SK-N-SH treated with all-trans-retinoic acid at 6 μM for 48 hours (cell line): ENCODE measurements around the gene NRBP1.

ENCODE experiments used
- ATAC-seq: fragments of 200-7000 bp; cut with Tn5 transposase; 3 replicates; pipeline ENCODE4 v1.9.1; 2020; ENCODE audit warnings: mild to moderate bottlenecking, moderate library complexity
- ARNTL ChIP-seq: fragments of 450-650 bp; formaldehyde crosslinking; IDR thresholded peaks from 2 replicates; pipeline ENCODE4 v1.5.0; 2020; ENCODE audit warnings: low read depth, mild to moderate bottlenecking, moderate library complexity, borderline replicate concordance
- BACH2 ChIP-seq: fragments of 250-450 bp; sonication (Bioruptor Pico); IDR thresholded peaks from 2 replicates; pipeline ENCODE4 v1.9.0; 2021; ENCODE audit warnings: mild to moderate bottlenecking, borderline replicate concordance
- CREB5 ChIP-seq: fragments of 250-450 bp; sonication (Bioruptor Pico); IDR thresholded peaks from 2 replicates; pipeline ENCODE4 v1.5.1; 2020; ENCODE audit warnings: low read depth, mild to moderate bottlenecking, moderate library complexity
- CSDC2 ChIP-seq: fragments of 250-450 bp; sonication (Bioruptor Pico); IDR thresholded peaks from 2 replicates; pipeline ENCODE4 v1.5.0; 2020; ENCODE audit warnings: mild to moderate bottlenecking, moderate library complexity
- CSRNP3 ChIP-seq: fragments of 250-450 bp; sonication (Bioruptor Pico); IDR thresholded peaks from 2 replicates; pipeline ENCODE4 v1.5.1; 2021; ENCODE audit warnings: mild to moderate bottlenecking, moderate library complexity
- ESRRG ChIP-seq: fragments of 250-450 bp; sonication (Bioruptor Pico); IDR thresholded peaks from 2 replicates; pipeline ENCODE4 v1.6.1; 2021; ENCODE audit warnings: mild to moderate bottlenecking
- GLIS3 ChIP-seq: fragments of 250-450 bp; sonication (Bioruptor Pico); IDR thresholded peaks from 2 replicates; pipeline ENCODE4 v1.5.0; 2020; ENCODE audit warnings: mild to moderate bottlenecking, moderate library complexity
- ISL1 ChIP-seq: fragments of 250-450 bp; sonication (Bioruptor Pico); IDR thresholded peaks from 2 replicates; pipeline ENCODE4 v2.1.2; 2022; ENCODE audit warnings: mild to moderate bottlenecking, moderate library complexity
- OSR1 ChIP-seq: fragments of 250-450 bp; sonication (Bioruptor Pico); IDR thresholded peaks from 2 replicates; pipeline ENCODE4 v1.8.0; 2022; ENCODE audit warnings: moderate library complexity, mild to moderate bottlenecking, inconsistent platforms
- PATZ1 ChIP-seq: fragments of 250-450 bp; sonication (Bioruptor Pico); IDR thresholded peaks from 2 replicates; pipeline ENCODE4 v1.8.0; 2020; ENCODE audit warnings: mild to moderate bottlenecking, moderate library complexity, borderline replicate concordance
- POU6F1 ChIP-seq: fragments of 250-450 bp; sonication (Bioruptor Pico); IDR thresholded peaks from 2 replicates; pipeline ENCODE4 v1.8.0; 2021; ENCODE audit warnings: low read depth, mild to moderate bottlenecking, moderate library complexity, borderline replicate concordance
- PPARA ChIP-seq: fragments of 250-450 bp; sonication (Bioruptor Pico); IDR thresholded peaks from 2 replicates; pipeline ENCODE4 v1.5.0; 2020; ENCODE audit warnings: mild to moderate bottlenecking, borderline replicate concordance
- RARB ChIP-seq: fragments of 250-450 bp; sonication (Bioruptor Pico); IDR thresholded peaks from 2 replicates; pipeline ENCODE4 v1.8.0; 2021; ENCODE audit warnings: mild to moderate bottlenecking, moderate library complexity
- SNAI2 ChIP-seq: fragments of 250-450 bp; sonication (Bioruptor Pico); IDR thresholded peaks from 2 replicates; pipeline ENCODE4 v1.5.0; 2020; ENCODE audit warnings: mild to moderate bottlenecking, moderate library complexity
- TCF4 ChIP-seq: fragments of 250-450 bp; sonication (Bioruptor Pico); IDR thresholded peaks from 2 replicates; pipeline ENCODE4 v1.8.0; 2021; ENCODE audit warnings: mild to moderate bottlenecking, moderate library complexity, borderline replicate concordance
- TOX ChIP-seq: fragments of 250-450 bp; sonication (Bioruptor Pico); IDR thresholded peaks from 2 replicates; pipeline ENCODE4 v1.8.0; 2021; ENCODE audit warnings: mild to moderate bottlenecking, moderate library complexity, borderline replicate concordance
- TSHZ2 ChIP-seq: fragments of 250-450 bp; sonication (Bioruptor Pico); IDR thresholded peaks from 2 replicates; pipeline ENCODE4 v1.5.0; 2020; ENCODE audit warnings: mild to moderate bottlenecking, moderate library complexity
- ZC3H10 ChIP-seq: fragments of 250-450 bp; sonication (Bioruptor Pico); IDR thresholded peaks from 2 replicates; pipeline ENCODE4 v1.5.1; 2021; ENCODE audit warnings: mild to moderate bottlenecking, moderate library complexity
- ZFP3 ChIP-seq: fragments of 250-450 bp; sonication (Bioruptor Pico); IDR thresholded peaks from 2 replicates; pipeline ENCODE4 v1.5.0; 2020; ENCODE audit warnings: mild to moderate bottlenecking, moderate library complexity
- ZFP30 ChIP-seq: fragments of 450-650 bp; formaldehyde crosslinking; IDR thresholded peaks from 2 replicates; pipeline ENCODE4 v1.5.0; 2022; ENCODE audit warnings: mild to moderate bottlenecking, moderate library complexity
- ZNF565 ChIP-seq: fragments of 450-650 bp; formaldehyde crosslinking; conservative IDR thresholded peaks from 2 replicates; pipeline ENCODE4 v1.5.0; 2020; ENCODE audit warnings: low read depth, mild to moderate bottlenecking, moderate library complexity
- ZNF70 ChIP-seq: fragments of 450-650 bp; formaldehyde crosslinking; IDR thresholded peaks from 2 replicates; pipeline ENCODE4 v1.5.0; 2020; ENCODE audit warnings: mild to moderate bottlenecking, moderate library complexity
- ZNF8 ChIP-seq: fragments of 450-650 bp; formaldehyde crosslinking; IDR thresholded peaks from 2 replicates; pipeline ENCODE4 v1.5.0; 2020; ENCODE audit warnings: mild to moderate bottlenecking, moderate library complexity

Gene NRBP1

GRCh38 chr2:27409321-27410073 is 18.9 kb upstream of the NRBP1 start, which contains the start of gene PPM1G:
Gene PPM1G (minus strand): TSS chr2:27409591. CDS start chr2:27409422, 169 bp downstream.
- ATAC-seq = peak; percentile 97
- no peak for TF ChIP-seq TOX (CRISPR knock-in tag)
- no peak for TF ChIP-seq ZNF70
- no peak for TF ChIP-seq TSHZ2 (CRISPR knock-in tag)
- TF ChIP-seq CREB5 (CRISPR knock-in tag) = no peak
- peak; percentile 68; the same call in 1 of the 2 replicates for TF ChIP-seq SNAI2 (CRISPR knock-in tag)
- TF ChIP-seq ARNTL (CRISPR knock-in tag) = no peak
- no peak for TF ChIP-seq TCF4 (CRISPR knock-in tag)
- 0 out of 2 replicates have a peak, but pooled peaks have one; percentile 16 for TF ChIP-seq ZFP3 (CRISPR knock-in tag)
- TF ChIP-seq GLIS3 (CRISPR knock-in tag) = peak; percentile 53; the same call in 1 of the 2 replicates
- TF ChIP-seq CSRNP3 (CRISPR knock-in tag) = 0 out of 2 replicates have a peak, but pooled peaks have one; percentile 29
- TF ChIP-seq PPARA (CRISPR knock-in tag) = no peak
- no peak for TF ChIP-seq RARB
- no peak for TF ChIP-seq ESRRG
- no peak for TF ChIP-seq PATZ1 (CRISPR knock-in tag)
- TF ChIP-seq ZNF565 = no peak
- no peak for TF ChIP-seq ZFP30
- TF ChIP-seq BACH2 (CRISPR knock-in tag) = no peak
- no peak for TF ChIP-seq ZC3H10 (CRISPR knock-in tag)
- no peak for TF ChIP-seq ISL1
- TF ChIP-seq OSR1 (CRISPR knock-in tag) = no peak
- peak; percentile 45; the same call in 1 of the 2 replicates for TF ChIP-seq CSDC2 (CRISPR knock-in tag)
- peak; percentile 74; the same call in 1 of the 2 replicates for TF ChIP-seq POU6F1 (CRISPR knock-in tag)
- no peak for TF ChIP-seq ZNF8
- TF ChIP-seq, all 23 proteins: peak for 6

- no peak for ATAC-seq
- TF ChIP-seq ZFP30 (no peak), ZC3H10 (CRISPR knock-in tag) (no peak), PATZ1 (CRISPR knock-in tag) (no peak), PPARA (CRISPR knock-in tag) (no peak), BACH2 (CRISPR knock-in tag) (no peak), TCF4 (CRISPR knock-in tag) (no peak), ESRRG (no peak), CSRNP3 (CRISPR knock-in tag) (no peak)
- TF ChIP-seq, all 23 proteins: peak for 0
Observed at GRCh38 chr2:27412419-27413152, 15.8 kb upstream of the NRBP1 start.
